Heart left ventricle (tissue), 16 donors: ENCODE measurements around the gene LRP2BP. TPM values are rescaled to one million over a fixed set of nuclear protein-coding genes. Genes with fewer than 3 reads are reported as not detected.

ENCODE experiments used
- ATAC-seq, 4 donors: fragments of 200-7000 bp; cut with Tn5 transposase; one replicate each; pipeline ENCODE4 v1.9.1; 2020 to 2022; ENCODE audit warnings: moderate library complexity in 4 of 4, mild to moderate bottlenecking in 3 of 4, moderate number of reproducible peaks in 1 of 4
- DNase-seq, 5 donors: peaks; one replicate each; pipeline ENCODE4 v3.0.0-alpha.2; 2020
- H3K27ac ChIP-seq, 12 donors: fragments of 200-600 bp; sonication (generic) in 4 of 12; one replicate each; pipeline versions ENCODE4 v1.5.0 to v1.8.0; 2016 to 2022; ENCODE audit warnings: mild to moderate bottlenecking in 2 of 12
- H3K27me3 ChIP-seq, 9 donors: fragments of 200-600 bp; sonication (generic) in 2 of 9; one replicate each; pipeline versions ENCODE4 v1.5.1 to v1.8.0; 2016 to 2022; ENCODE audit warnings: mild to moderate bottlenecking in 3 of 9
- H3K36me3 ChIP-seq, 9 donors: fragments of 200-600 bp; sonication (generic) in 2 of 9; one replicate each; pipeline versions ENCODE4 v1.5.0 to v1.8.0; 2018 to 2022; ENCODE audit warnings: mild to moderate bottlenecking in 2 of 9
- H3K4me1 ChIP-seq, 12 donors: fragments of 200-600 bp; sonication (generic) in 4 of 12; one replicate each; pipeline versions ENCODE4 v1.5.0 to v1.8.0; 2016 to 2022; ENCODE audit warnings: mild to moderate bottlenecking in 3 of 12
- H3K4me3 ChIP-seq, 12 donors: fragments of 200-600 bp; sonication (generic) in 4 of 12; one replicate each; pipeline versions ENCODE4 v1.5.0 to v1.8.0; 2017 to 2022; ENCODE audit warnings: mild to moderate bottlenecking in 9 of 12, moderate library complexity in 4 of 12
- H3K9me3 ChIP-seq, 12 donors: fragments of 200-600 bp; sonication (generic) in 4 of 12; one replicate each; pipeline versions ENCODE4 v1.5.0 to v1.8.0; 2016 to 2022; ENCODE audit warnings: mild to moderate bottlenecking in 1 of 12
- POLR2A ChIP-seq, 2 donors: fragments of 450-650 bp; IDR thresholded peaks; one replicate each; pipeline ENCODE4 v1.6.1; 2017; ENCODE audit warnings: antibody characterized with exemption in 2 of 2, mild to moderate bottlenecking in 2 of 2, moderate library complexity in 2 of 2
- WGBS, 4 donors: extraction: QIAGEN DNeasy Blood & Tissue Kit in 2 of 4; methylation state at CpG; one replicate each; pipeline versions ENCODE4 v1.1.5 to v1.1.7; 2013 to 2018; 5-methylcytosine and 5-hydroxymethylcytosine counted together
- intact Hi-C, 10 donors: fragments of 100-400 bp; cut with DNase I; formaldehyde crosslinking; loops; one replicate each; pipeline versions ENCODE4 v1.11.1 to v1.14.2; 2022
- polyA plus RNA-seq, 2 donors: library from polyadenylated mRNA; stranded (reverse); fragments of 200-250 nt; gene quantifications; one replicate each; pipeline ENCODE4 v1.2.3, GENCODE V29; 2013
- total RNA-seq, 9 donors: library from RNA; depleted of rRNA in 2 of 9; stranded (reverse); fragments of >200 nt in 2 of 9; fragmentation: NEBNext Ultra II Directional in 3 of 9; extraction: Animal tissue kit (Norgen Biotek cat#: 25700) in 3 of 9; gene quantifications; one replicate each; pipeline versions ENCODE4 v1.1.0 to v1.2.4, GENCODE V29; 2016 to 2023
- TF ChIP-seq, protein P1 (sequence below), 12 donors: fragments of 200-600 bp; sonication (generic) in 4 of 12; IDR thresholded peaks; one replicate each; pipeline versions ENCODE4 v1.5.0 to v1.8.0; 2018 to 2022; ENCODE audit warnings: antibody characterized with exemption in 12 of 12, mild to moderate bottlenecking in 5 of 12
- donor health status: ischemic (EF 13 %, LVEDD 7.1; RV severe dilation, severe dysfunction).
- donor health status: healthy with polysubstance abuse.
- donor health status: DM: no; HTN: yes; CAD: no.
- donor health status: DM: no; HTN: no; CAD: no.
- donor health status: ischemic (EF 25% LVEDD 6.9; RV normal size, moderate dysfunction).
- donor health status: ischemic (EF 25% LVEDD 5.7; RV mildly dilated, moderate dysfunction).
- donor health status: healthy.
- donor health status: DM: yes; HTN: yes; CAD: no.
- donor health status: ischemic (EF 35%, LVEDD 5.7; RV mildly dilated, moderate dysfunction).
- donor health status: nonischemic (EF 11% LVEDD 7.7; RV severe dilation, severe dysfunction).
- donor health status: DM: yes; HTN: yes; CAD: no.
- donor health status: PGD.
- donor health status: ischemic (EF 29% LVEDD 5.4; RV normal size, mild dysfunction).
- donor health status: nonischemic (EF 23%, LVEDD 6.1; RV moderate dilation, normal function).

Gene LRP2BP
- total and polyA plus RNA-seq, 11 donors: 0.62 to 3.5 (median 1.3) TPM

DNA sequence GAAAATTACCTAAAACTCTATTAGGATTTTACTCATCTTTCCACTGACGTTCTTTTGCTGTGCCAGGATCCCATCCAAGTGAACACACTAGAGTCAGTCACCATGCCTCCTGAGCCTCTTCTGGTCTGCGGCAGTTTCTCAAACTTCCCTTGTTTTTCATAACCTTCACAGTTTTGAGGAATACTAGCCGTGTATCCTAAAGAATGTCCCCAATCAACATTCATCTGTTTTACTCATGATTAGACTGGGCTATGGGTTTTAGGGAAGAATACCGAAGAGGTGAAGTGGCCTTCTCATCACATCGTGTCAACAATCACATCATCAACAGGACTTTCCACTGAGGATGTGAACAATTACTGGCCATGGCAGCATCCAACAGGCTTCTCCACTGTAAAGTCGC is 4.8 kb downstream of the LRP2BP start:
- TF ChIP-seq, protein P1, sequence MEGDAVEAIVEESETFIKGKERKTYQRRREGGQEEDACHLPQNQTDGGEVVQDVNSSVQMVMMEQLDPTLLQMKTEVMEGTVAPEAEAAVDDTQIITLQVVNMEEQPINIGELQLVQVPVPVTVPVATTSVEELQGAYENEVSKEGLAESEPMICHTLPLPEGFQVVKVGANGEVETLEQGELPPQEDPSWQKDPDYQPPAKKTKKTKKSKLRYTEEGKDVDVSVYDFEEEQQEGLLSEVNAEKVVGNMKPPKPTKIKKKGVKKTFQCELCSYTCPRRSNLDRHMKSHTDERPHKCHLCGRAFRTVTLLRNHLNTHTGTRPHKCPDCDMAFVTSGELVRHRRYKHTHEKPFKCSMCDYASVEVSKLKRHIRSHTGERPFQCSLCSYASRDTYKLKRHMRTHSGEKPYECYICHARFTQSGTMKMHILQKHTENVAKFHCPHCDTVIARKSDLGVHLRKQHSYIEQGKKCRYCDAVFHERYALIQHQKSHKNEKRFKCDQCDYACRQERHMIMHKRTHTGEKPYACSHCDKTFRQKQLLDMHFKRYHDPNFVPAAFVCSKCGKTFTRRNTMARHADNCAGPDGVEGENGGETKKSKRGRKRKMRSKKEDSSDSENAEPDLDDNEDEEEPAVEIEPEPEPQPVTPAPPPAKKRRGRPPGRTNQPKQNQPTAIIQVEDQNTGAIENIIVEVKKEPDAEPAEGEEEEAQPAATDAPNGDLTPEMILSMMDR (IDR thresholded peaks at IDR 0.05): no peak
- no peak for TF ChIP-seq POLR2A (IDR thresholded peaks at IDR 0.05)
- H3K36me3 ChIP-seq: no peaks in the 10 kb centered on the region
- peaks cover 0 to 11% (median 2%) of the 10 kb centered on the region in 12 donors for H3K4me1 ChIP-seq
- WGBS, 4 donors: 96 to 98% (median 97%) methylated on average over 6 of the region's 6 CpGs
- intact Hi-C loops: loop anchor here in 5 of 10 donors (5.0 to 10.0 kb wide), 4 partner anchors 49 to 204 kb away; partner anchors contain the start of genes CFAP97 (in 2 of the 5) and SNX25 (in 2 of the 5)
- DNase-seq (no peak), ATAC-seq (no peak)
- no peak overlapping the region for H3K27ac ChIP-seq
- H3K4me3 ChIP-seq: no peak overlapping the region
- H3K27me3 ChIP-seq: no peaks in the 10 kb centered on the region
- no peaks in the 10 kb centered on the region for H3K9me3 ChIP-seq

DNA sequence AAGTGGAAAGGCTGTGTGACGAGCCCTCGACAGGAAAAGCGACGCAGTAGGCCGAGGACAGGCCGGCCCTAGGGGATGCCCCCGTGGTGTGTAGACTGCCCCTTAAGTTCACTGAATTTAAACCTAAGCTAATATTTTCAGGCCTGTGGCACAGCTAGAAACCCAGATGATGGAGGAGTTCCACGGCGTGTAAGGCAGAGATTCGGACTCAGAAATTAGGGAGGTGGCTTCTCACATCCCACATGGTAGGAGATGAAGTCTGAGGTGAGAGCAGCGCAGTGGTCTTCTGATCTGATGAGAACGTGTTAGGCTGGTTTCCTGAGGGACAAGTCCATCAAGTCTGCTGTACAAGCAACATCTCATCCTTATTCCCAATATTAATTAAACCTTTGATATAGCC is 7.8 kb downstream of the LRP2BP start:
- H3K36me3 ChIP-seq: no peaks in the 10 kb centered on the region
- H3K4me1 ChIP-seq: peaks cover 0 to 14% (median 0%) of the 10 kb centered on the region in 12 donors
- no peak overlapping the region for H3K4me3 ChIP-seq
- no peak overlapping the region for H3K27ac ChIP-seq
- H3K27me3 ChIP-seq: no peaks in the 10 kb centered on the region
- no peak for TF ChIP-seq POLR2A (IDR thresholded peaks at IDR 0.05)
- TF ChIP-seq, protein P1 (IDR thresholded peaks at IDR 0.05): no peak
- ATAC-seq (no peak), DNase-seq (no peak)
- intact Hi-C loops: no loop called here
- no peaks in the 10 kb centered on the region for H3K9me3 ChIP-seq
- WGBS, 4 donors: 91 to 95% (median 95%) methylated on average over 12 of the region's 12 CpGs

DNA sequence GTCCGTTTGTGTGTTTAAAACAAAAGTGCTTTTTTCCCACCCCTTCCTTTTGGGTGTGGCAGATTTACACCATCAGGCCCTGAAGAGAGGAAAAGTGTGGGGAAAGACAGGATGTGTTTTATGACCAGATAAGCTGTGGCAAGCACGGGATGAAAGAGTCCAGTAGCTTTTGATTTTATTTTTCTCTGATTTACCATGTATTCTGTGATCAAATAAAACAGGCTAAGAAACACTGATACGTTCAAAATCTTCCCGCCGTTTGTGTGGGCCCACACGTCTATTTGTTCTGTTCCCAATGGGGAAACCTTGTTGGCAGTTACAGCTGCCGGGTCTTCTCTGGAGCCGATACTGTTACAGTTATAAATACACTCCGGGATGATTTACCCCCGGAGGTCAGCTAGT is 10.8 kb downstream of the LRP2BP start:
- peaks cover 0 to 14% (median 0%) of the 10 kb centered on the region in 12 donors for H3K4me1 ChIP-seq
- no peak for TF ChIP-seq POLR2A (IDR thresholded peaks at IDR 0.05)
- TF ChIP-seq, protein P1 (IDR thresholded peaks at IDR 0.05): no peak
- no peaks in the 10 kb centered on the region for H3K27me3 ChIP-seq
- DNase-seq: peak in 2 of 5 donors; percentile 18 to 29
- peak overlapping the region in 6 of 12 donors; percentile 7 to 32 (median 20) for H3K4me3 ChIP-seq
- H3K27ac ChIP-seq: peak overlapping the region in 10 of 12 donors; percentile 2 to 75 (median 50)
- peak; percentile 18 to 89 (median 58) for ATAC-seq
- 26 to 43% (median 38%) methylated on average over 10 of the region's 10 CpGs for WGBS, 4 donors
- intact Hi-C loops: loop anchor here in 1 of 10 donors (1.0 to 5.0 kb wide), 2 partner anchors 38 to 181 kb away; no protein-coding TSS in a partner anchor
- H3K9me3 ChIP-seq: peaks cover 0 to 13% (median 0%) of the 10 kb centered on the region in 12 donors
- H3K36me3 ChIP-seq: no peaks in the 10 kb centered on the region

DNA sequence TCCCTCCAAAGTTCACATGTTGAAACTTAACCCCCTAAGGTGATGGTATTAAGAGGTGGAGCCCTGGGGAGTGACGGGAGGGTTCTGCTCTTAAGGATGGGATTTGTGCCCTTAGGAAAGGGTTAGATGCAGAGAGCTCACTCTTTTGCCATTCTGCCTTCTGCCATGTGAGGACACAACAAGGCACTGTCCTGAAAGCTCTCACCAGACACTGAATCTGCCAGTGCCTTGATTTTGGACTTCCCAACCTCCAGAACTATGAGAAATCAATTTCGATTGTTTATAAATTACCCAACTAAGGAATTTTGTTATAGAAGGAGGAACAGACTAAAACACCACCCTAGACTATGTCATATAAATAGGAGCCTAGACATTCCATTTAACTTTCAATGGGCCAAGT is 11.7 kb downstream of the LRP2BP start:
- WGBS, 4 donors: 97 to 100% (median 97%) methylated on average over 2 of the region's 2 CpGs
- TF ChIP-seq, protein P1 (IDR thresholded peaks at IDR 0.05): no peak
- no peak for TF ChIP-seq POLR2A (IDR thresholded peaks at IDR 0.05)
- Histone ChIP-seq H3K36me3 (no peaks in the 10 kb centered on the region), H3K27ac (peak overlapping the region in 5 of 12 donors; percentile 6 to 71 (median 40)), H3K4me1 (peaks cover 0 to 14% (median 0%) of the 10 kb centered on the region in 12 donors), H3K27me3 (no peaks in the 10 kb centered on the region), H3K9me3 (peaks cover 0 to 14% (median 0%) of the 10 kb centered on the region in 12 donors), H3K4me3 (no peak overlapping the region)
- intact Hi-C loops: loop anchor here in 1 of 10 donors (1.0 to 5.0 kb wide), 2 partner anchors 37 to 180 kb away; no protein-coding TSS in a partner anchor
- DNase-seq (no peak), ATAC-seq (no peak)
